Astrocyte (in vitro differentiated cells and primary cell): ENCODE results near the gene UBLCP1. TPM values are rescaled to one million over a fixed set of nuclear protein-coding genes. Genes with fewer than 3 reads are reported as not detected.

Experiments used
- DNase-seq: peaks from one replicate; pipeline ENCODE4 v3.0.0-alpha.2; 2010; ENCODE audit warnings: low read depth
- FAIRE-seq: peaks from 2 replicates; lab custom pipeline; 2011; peaks lifted over from hg19 to GRCh38; lab: Jason Lieb, UNC
- H2AFZ ChIP-seq: 2 replicates; pipeline ENCODE4 v1.6.0; 2012; ENCODE audit warnings: low read depth, low read length, inconsistent platforms
- H3K27ac ChIP-seq: 2 replicates; pipeline ENCODE4 v1.5.1; 2011; ENCODE audit warnings: low read depth, low read length, inconsistent platforms
- H3K27me3 ChIP-seq: 2 replicates; pipeline ENCODE4 v1.6.0; 2011; ENCODE audit warnings: low read length, inconsistent platforms; ENCODE audit not compliant: insufficient read depth
- H3K36me3 ChIP-seq: 2 replicates; pipeline ENCODE4 v1.5.1; 2011; ENCODE audit warnings: low read length, inconsistent platforms; ENCODE audit not compliant: insufficient read depth
- H3K4me1 ChIP-seq: 2 replicates; pipeline ENCODE4 v1.5.1; 2011; ENCODE audit warnings: low read length, inconsistent platforms; ENCODE audit not compliant: insufficient read depth
- H3K4me2 ChIP-seq: 2 replicates; pipeline ENCODE4 v1.6.0; 2012; ENCODE audit warnings: low read length, inconsistent platforms
- H3K4me3 ChIP-seq: 2 replicates; pipeline ENCODE4 v1.5.1; 2011; ENCODE audit warnings: low read depth, mild to moderate bottlenecking, low read length, inconsistent platforms; ENCODE audit not compliant: insufficient read depth
- H3K79me2 ChIP-seq: 2 replicates; pipeline ENCODE4 v1.6.0; 2012; ENCODE audit warnings: mild to moderate bottlenecking, low read length, inconsistent platforms; ENCODE audit not compliant: insufficient read depth
- H3K9ac ChIP-seq: 2 replicates; pipeline ENCODE4 v1.6.0; 2012; ENCODE audit warnings: mild to moderate bottlenecking, low read length, inconsistent platforms
- H3K9me3 ChIP-seq: 2 replicates; pipeline ENCODE4 v1.5.1; 2012; ENCODE audit warnings: low read depth, mild to moderate bottlenecking, low read length, inconsistent platforms; ENCODE audit not compliant: insufficient read depth
- H4K20me1 ChIP-seq: 2 replicates; pipeline ENCODE4 v1.6.0; 2012; ENCODE audit warnings: low read length, inconsistent platforms; ENCODE audit not compliant: insufficient read depth
- H3K27ac Mint-ChIP-seq: one replicate; pipeline ENCODE4 v1.8.0; 2021; ENCODE audit warnings: mild to moderate bottlenecking, mixed read lengths; ENCODE audit not compliant: unreplicated experiment
- H3K27me3 Mint-ChIP-seq: one replicate; pipeline ENCODE4 v1.8.0; 2021; ENCODE audit warnings: low read depth, mixed read lengths; ENCODE audit not compliant: unreplicated experiment
- H3K36me3 Mint-ChIP-seq: one replicate; pipeline ENCODE4 v1.8.0; 2021; ENCODE audit warnings: low read depth, mixed read lengths; ENCODE audit not compliant: unreplicated experiment
- H3K4me1 Mint-ChIP-seq: one replicate; pipeline ENCODE4 v1.8.0; 2021; ENCODE audit warnings: low read depth, mixed read lengths; ENCODE audit not compliant: unreplicated experiment
- H3K4me3 Mint-ChIP-seq: one replicate; pipeline ENCODE4 v1.8.0; 2021; ENCODE audit warnings: mild to moderate bottlenecking, moderate library complexity, mixed read lengths; ENCODE audit not compliant: unreplicated experiment
- H3K9me3 Mint-ChIP-seq: one replicate; pipeline ENCODE4 v1.8.0; 2021; ENCODE audit warnings: mild to moderate bottlenecking, mixed read lengths; ENCODE audit not compliant: unreplicated experiment
- CTCF ChIP-seq: IDR thresholded peaks from 2 replicates; pipeline ENCODE4 v1.5.1; 2011; ENCODE audit warnings: low read depth, mild to moderate bottlenecking, inconsistent platforms, low read length, moderate library complexity; ENCODE audit not compliant: insufficient read depth
- EZH2 ChIP-seq: IDR thresholded peaks from 2 replicates; pipeline ENCODE4 v1.6.1; 2012; ENCODE audit warnings: mild to moderate bottlenecking, low read length, inconsistent platforms; ENCODE audit not compliant: insufficient read depth
- total RNA-seq: library from RNA; stranded (reverse); gene quantifications from 2 replicates; pipeline ENCODE4 v1.2.1, GENCODE V29; 2021

The UBLCP1 gene
- total RNA-seq, 1 donor from 2014 or later: 31.3 TPM

DNA sequence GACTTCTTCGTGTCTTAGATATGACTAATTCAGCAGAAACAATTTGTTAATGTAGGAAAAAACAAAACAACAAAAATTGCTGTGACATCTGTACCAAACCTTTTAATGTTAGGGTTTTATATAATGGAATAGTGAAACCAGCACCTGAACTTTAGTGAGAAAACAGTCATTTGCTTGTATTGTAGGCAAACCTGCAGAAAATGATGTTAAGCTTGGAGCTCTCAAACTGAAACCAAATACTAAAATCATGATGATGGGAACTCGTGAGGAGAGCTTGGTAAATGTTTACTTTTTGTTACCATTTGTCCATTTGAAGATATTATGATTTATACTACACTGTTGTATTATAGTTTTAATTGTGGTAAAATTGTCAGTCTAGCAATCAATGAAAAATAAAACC is 6.6 kb downstream of the UBLCP1 start:
- H3K27me3 ChIP-seq: no peaks in the 10 kb centered on the region
- Mint-ChIP-seq H3K4me1 (no peaks in the 10 kb centered on the region), H3K9me3 (peaks cover 2% of the 10 kb centered on the region), H3K4me3 (no peak overlapping the region), H3K27me3 (no peaks in the 10 kb centered on the region), H3K36me3 (peaks cover 5% of the 10 kb centered on the region), H3K27ac (no peak overlapping the region)
- peaks cover 39% of the 10 kb centered on the region for H3K79me2 ChIP-seq
- H3K4me2 ChIP-seq: no peak overlapping the region
- peaks cover 7% of the 10 kb centered on the region for H4K20me1 ChIP-seq
- DNase-seq (no peak), FAIRE-seq (no peak)
- H3K4me3 ChIP-seq: no peak overlapping the region
- H3K9ac ChIP-seq: no peak overlapping the region
- H2AFZ ChIP-seq: no peak overlapping the region
- no peaks in the 10 kb centered on the region for H3K4me1 ChIP-seq
- H3K9me3 ChIP-seq: no peaks in the 10 kb centered on the region
- TF ChIP-seq CTCF (no peak), EZH2 (no peak)
- no peak overlapping the region for H3K27ac ChIP-seq
- peaks cover 35% of the 10 kb centered on the region for H3K36me3 ChIP-seq

- H3K9me3 Mint-ChIP-seq: no peaks in the 10 kb centered on the region
- Histone ChIP-seq H2AFZ (no peak overlapping the region), H3K79me2 (no peaks in the 10 kb centered on the region), H3K27ac (no peak overlapping the region), H3K9me3 (no peaks in the 10 kb centered on the region), H3K36me3 (peaks cover 41% of the 10 kb centered on the region), H3K4me2 (no peak overlapping the region), H3K4me3 (no peak overlapping the region), H3K9ac (no peak overlapping the region), H3K27me3 (no peaks in the 10 kb centered on the region), H4K20me1 (no peaks in the 10 kb centered on the region), H3K4me1 (no peaks in the 10 kb centered on the region)
- H3K27me3 Mint-ChIP-seq: no peaks in the 10 kb centered on the region
- FAIRE-seq (no peak), DNase-seq (no peak)
- TF ChIP-seq CTCF (no peak), EZH2 (no peak)
- no peak overlapping the region for H3K4me3 Mint-ChIP-seq
- no peak overlapping the region for H3K27ac Mint-ChIP-seq
- H3K36me3 Mint-ChIP-seq: no peaks in the 10 kb centered on the region
- no peaks in the 10 kb centered on the region for H3K4me1 Mint-ChIP-seq
These were observed 10.8 kb downstream of the UBLCP1 start for GRCh38 chr5:159273923-159274322.

DNA sequence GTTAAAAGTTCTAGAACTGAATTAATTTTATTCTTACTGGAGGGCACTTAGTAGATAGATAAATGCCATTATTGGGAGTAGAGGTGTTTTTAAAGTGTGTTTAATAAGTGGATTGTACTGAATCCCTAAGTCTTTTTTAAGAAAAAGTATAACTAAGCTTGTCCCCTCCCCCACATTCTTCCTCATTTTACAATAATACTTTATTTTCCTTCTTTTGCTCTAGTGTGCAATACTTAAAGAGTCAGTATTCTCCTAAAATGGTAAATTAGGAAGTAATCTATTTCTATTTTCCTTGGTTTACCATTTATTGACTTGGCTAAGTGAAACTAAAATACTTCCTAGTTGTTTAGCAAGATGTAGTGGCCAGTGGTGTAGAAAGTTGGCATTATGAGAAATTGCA is 11.6 kb downstream of the UBLCP1 start:
- H3K27ac Mint-ChIP-seq: no peak overlapping the region
- Histone ChIP-seq H3K4me2 (no peak overlapping the region), H3K9me3 (no peaks in the 10 kb centered on the region), H3K9ac (no peak overlapping the region), H3K27ac (no peak overlapping the region), H3K79me2 (no peaks in the 10 kb centered on the region), H3K4me3 (no peak overlapping the region), H3K36me3 (peaks cover 40% of the 10 kb centered on the region), H3K4me1 (no peaks in the 10 kb centered on the region), H3K27me3 (no peaks in the 10 kb centered on the region), H4K20me1 (no peaks in the 10 kb centered on the region), H2AFZ (no peak overlapping the region)
- H3K9me3 Mint-ChIP-seq: no peaks in the 10 kb centered on the region
- no peak for FAIRE-seq
- DNase-seq: no peak
- no peaks in the 10 kb centered on the region for H3K36me3 Mint-ChIP-seq
- H3K4me1 Mint-ChIP-seq: no peaks in the 10 kb centered on the region
- no peaks in the 10 kb centered on the region for H3K27me3 Mint-ChIP-seq
- TF ChIP-seq CTCF (no peak), EZH2 (no peak)
- H3K4me3 Mint-ChIP-seq: no peak overlapping the region
